Measurements from ENCODE around the gene CIAO2B.

Gene CIAO2B

GRCh38 chr16:66973716-66974115 is 39.5 kb upstream of the CIAO2B start:
- no peak overlapping the region for H3K4me3 ChIP-seq (ENCODE audit: low read depth, low read length)
- no peak for DNase-seq (ENCODE audit: low read depth)
- TF ChIP-seq CTCF (IDR thresholded peaks at IDR 0.05; ENCODE audit: low read depth, low read length, missing control alignments): no peak
- in situ Hi-C loops (cut with HindIII; ENCODE audit: low sequenced_read_pairs): no loop called here

GRCh38 chr16:66972983-66973382 is 38.8 kb upstream of the CIAO2B start:
- DNase-seq (ENCODE audit: low read depth): no peak
- H3K4me3 ChIP-seq (ENCODE audit: low read depth, low read length): no peak overlapping the region
- TF ChIP-seq CTCF (IDR thresholded peaks at IDR 0.05; ENCODE audit: low read depth, low read length, missing control alignments): no peak
- in situ Hi-C loops (cut with HindIII; ENCODE audit: low sequenced_read_pairs): no loop called here

- in situ Hi-C loops (cut with HindIII; ENCODE audit: low sequenced_read_pairs): no loop called here
- DNase-seq (ENCODE audit: low read depth): no peak
- TF ChIP-seq CTCF (IDR thresholded peaks at IDR 0.05; ENCODE audit: low read depth, low read length, missing control alignments): no peak
- H3K4me3 ChIP-seq (ENCODE audit: low read depth, low read length): no peak overlapping the region
Measured at GRCh38 chr16:66970775-66971720, 36.8 kb upstream of the CIAO2B start.

GRCh38 chr16:66968847-66969246 is 34.6 kb upstream of the CIAO2B start:
- no peak for DNase-seq (ENCODE audit: low read depth)
- in situ Hi-C loops (cut with HindIII; ENCODE audit: low sequenced_read_pairs): no loop called here
- TF ChIP-seq CTCF (IDR thresholded peaks at IDR 0.05; ENCODE audit: low read depth, low read length, missing control alignments): no peak
- H3K4me3 ChIP-seq (ENCODE audit: low read depth, low read length): no peak overlapping the region

- no peak for DNase-seq (ENCODE audit: low read depth)
- TF ChIP-seq CTCF (IDR thresholded peaks at IDR 0.05; ENCODE audit: low read depth, low read length, missing control alignments): no peak
- H3K4me3 ChIP-seq (ENCODE audit: low read depth, low read length): no peak overlapping the region
- in situ Hi-C loops (cut with HindIII; ENCODE audit: low sequenced_read_pairs): no loop called here
Measured at GRCh38 chr16:66964049-66964448, 29.8 kb upstream of the CIAO2B start.

- in situ Hi-C loops (cut with HindIII; ENCODE audit: low sequenced_read_pairs): no loop called here
- H3K4me3 ChIP-seq (ENCODE audit: low read depth, low read length): no peak overlapping the region
- no peak for TF ChIP-seq CTCF (IDR thresholded peaks at IDR 0.05; ENCODE audit: low read depth, low read length, missing control alignments)
- no peak for DNase-seq (ENCODE audit: low read depth)
Measured at GRCh38 chr16:66961914-66962313, 27.7 kb upstream of the CIAO2B start.

Measured in astrocyte of the cerebellum (primary cell).